ENCODE results near the gene GABPB1. TPM values are rescaled to one million over a fixed set of nuclear protein-coding genes. Genes with fewer than 3 reads are reported as not detected.

The GABPB1 gene
- total and polyA plus RNA-seq, 10 of the 15 experiments (the other 5 are each of a cell fraction or from before 2014, with no cell fraction given), result 13.9 to 48.2 (median 39.8) TPM

GRCh38 chr15:50377867-50378751 lies 23.1 kb upstream of the GABPB1 start (continued):
- TF ChIP-seq BHLHE40 (IDR thresholded peaks at IDR 0.05; ENCODE audit: borderline replicate concordance in 1 of 2, low read depth in 2 of 2, low read length in 1 of 2) (peak; percentile 24 to 67; a peak in 2 of 4 replicates), ZBED1 (IDR thresholded peaks at IDR 0.05; ENCODE audit: borderline replicate concordance) (peak; percentile 64; the same call in 1 of the 2 replicates), SREBF1 (IDR thresholded peaks at IDR 0.05; ENCODE audit: low read length) (no peak), EP300 (IDR thresholded peaks at IDR 0.05; ENCODE audit: borderline replicate concordance in 1 of 2, control insufficient read depth in 1 of 2, low read depth in 2 of 2, low read length in 2 of 2) (peak; percentile 94 to 100), ZNF592 (IDR thresholded peaks at IDR 0.05) (no peak), IRF4 (IDR thresholded peaks at IDR 0.05; ENCODE audit: low read depth, low read length) (peak; percentile 99), MEF2B (IDR thresholded peaks at IDR 0.05; ENCODE audit: partially characterized antibody, poor library complexity, severe bottlenecking) (peak; percentile 61), ZNF207 (IDR thresholded peaks at IDR 0.05; ENCODE audit: borderline replicate concordance) (no peak), NFXL1 (IDR thresholded peaks at IDR 0.05; ENCODE audit: borderline replicate concordance) (no peak), NFYB (IDR thresholded peaks at IDR 0.05; ENCODE audit: insufficient read depth, low read depth, low read length) (no peak), IKZF1 (conservative IDR thresholded peaks at IDR 0.05) (peak; percentile 96), CREM (IDR thresholded peaks at IDR 0.05; ENCODE audit: low read depth) (peak; percentile 68), SKIL (IDR thresholded peaks at IDR 0.05; ENCODE audit: low read depth, poor library complexity, severe bottlenecking) (peak; percentile 91), HDGF (IDR thresholded peaks at IDR 0.05) (peak; percentile 74; the same call in 1 of the 2 replicates), GABPA (IDR thresholded peaks at IDR 0.05; ENCODE audit: low read depth) (peak; percentile 41; the same call in 1 of the 2 replicates), MYB (IDR thresholded peaks at IDR 0.05; ENCODE audit: borderline replicate concordance, low read depth, low read length) (no peak; the same call in 1 of the 2 replicates)
- TF ChIP-seq, protein P1, sequence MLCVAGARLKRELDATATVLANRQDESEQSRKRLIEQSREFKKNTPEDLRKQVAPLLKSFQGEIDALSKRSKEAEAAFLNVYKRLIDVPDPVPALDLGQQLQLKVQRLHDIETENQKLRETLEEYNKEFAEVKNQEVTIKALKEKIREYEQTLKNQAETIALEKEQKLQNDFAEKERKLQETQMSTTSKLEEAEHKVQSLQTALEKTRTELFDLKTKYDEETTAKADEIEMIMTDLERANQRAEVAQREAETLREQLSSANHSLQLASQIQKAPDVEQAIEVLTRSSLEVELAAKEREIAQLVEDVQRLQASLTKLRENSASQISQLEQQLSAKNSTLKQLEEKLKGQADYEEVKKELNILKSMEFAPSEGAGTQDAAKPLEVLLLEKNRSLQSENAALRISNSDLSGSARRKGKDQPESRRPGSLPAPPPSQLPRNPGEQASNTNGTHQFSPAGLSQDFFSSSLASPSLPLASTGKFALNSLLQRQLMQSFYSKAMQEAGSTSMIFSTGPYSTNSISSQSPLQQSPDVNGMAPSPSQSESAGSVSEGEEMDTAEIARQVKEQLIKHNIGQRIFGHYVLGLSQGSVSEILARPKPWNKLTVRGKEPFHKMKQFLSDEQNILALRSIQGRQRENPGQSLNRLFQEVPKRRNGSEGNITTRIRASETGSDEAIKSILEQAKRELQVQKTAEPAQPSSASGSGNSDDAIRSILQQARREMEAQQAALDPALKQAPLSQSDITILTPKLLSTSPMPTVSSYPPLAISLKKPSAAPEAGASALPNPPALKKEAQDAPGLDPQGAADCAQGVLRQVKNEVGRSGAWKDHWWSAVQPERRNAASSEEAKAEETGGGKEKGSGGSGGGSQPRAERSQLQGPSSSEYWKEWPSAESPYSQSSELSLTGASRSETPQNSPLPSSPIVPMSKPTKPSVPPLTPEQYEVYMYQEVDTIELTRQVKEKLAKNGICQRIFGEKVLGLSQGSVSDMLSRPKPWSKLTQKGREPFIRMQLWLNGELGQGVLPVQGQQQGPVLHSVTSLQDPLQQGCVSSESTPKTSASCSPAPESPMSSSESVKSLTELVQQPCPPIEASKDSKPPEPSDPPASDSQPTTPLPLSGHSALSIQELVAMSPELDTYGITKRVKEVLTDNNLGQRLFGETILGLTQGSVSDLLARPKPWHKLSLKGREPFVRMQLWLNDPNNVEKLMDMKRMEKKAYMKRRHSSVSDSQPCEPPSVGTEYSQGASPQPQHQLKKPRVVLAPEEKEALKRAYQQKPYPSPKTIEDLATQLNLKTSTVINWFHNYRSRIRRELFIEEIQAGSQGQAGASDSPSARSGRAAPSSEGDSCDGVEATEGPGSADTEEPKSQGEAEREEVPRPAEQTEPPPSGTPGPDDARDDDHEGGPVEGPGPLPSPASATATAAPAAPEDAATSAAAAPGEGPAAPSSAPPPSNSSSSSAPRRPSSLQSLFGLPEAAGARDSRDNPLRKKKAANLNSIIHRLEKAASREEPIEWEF (IDR thresholded peaks at IDR 0.05; ENCODE audit: insufficient replicate concordance, low read depth, low read length), result no peak

All from GM12878 (cell line).